Stimulated activated naive B cell treated with anti-CD40 and anti-IgM and Interleukin-4, amounts not matched to agents 10 μg/mL and 1 μg/mL and 100 μg/mL, for 72 hours (primary cell): Measurements from ENCODE around the gene DENND1A.

ENCODE experiments used
- ATAC-seq, 2 donors: fragments of 150-1000 bp; cut with Tn5 transposase; replicated peaks; 2 replicates each; pipeline ENCODE4 v1.10.0; 2021; ENCODE audit warnings: moderate library complexity in 1 of 2
- DNase-seq: peaks from one replicate; pipeline ENCODE4 v3.0.0; 2021
- H3K27ac Mint-ChIP-seq: one replicate; pipeline ENCODE4 v1.8.0; 2022; ENCODE audit warnings: mild to moderate bottlenecking, mixed read lengths
- H3K27me3 Mint-ChIP-seq, 2 donors: one replicate each; pipeline ENCODE4 v1.8.0; 2022; ENCODE audit warnings: mixed read lengths in 2 of 2
- H3K36me3 Mint-ChIP-seq, 2 donors: one replicate each; pipeline ENCODE4 v1.8.0; 2022; ENCODE audit warnings: mixed read lengths in 2 of 2, mild to moderate bottlenecking in 1 of 2
- H3K4me1 Mint-ChIP-seq, 2 donors: one replicate each; pipeline ENCODE4 v1.8.0; 2022; ENCODE audit warnings: mixed read lengths in 2 of 2, mild to moderate bottlenecking in 1 of 2
- H3K4me3 Mint-ChIP-seq, 2 donors: one replicate each; pipeline ENCODE4 v1.8.0; 2022; ENCODE audit warnings: mild to moderate bottlenecking in 2 of 2, mixed read lengths in 2 of 2, moderate library complexity in 1 of 2
- H3K9me3 Mint-ChIP-seq, 2 donors: one replicate each; pipeline ENCODE4 v1.8.0; 2022; ENCODE audit warnings: mixed read lengths in 2 of 2, mild to moderate bottlenecking in 1 of 2

The DENND1A gene

DNA sequence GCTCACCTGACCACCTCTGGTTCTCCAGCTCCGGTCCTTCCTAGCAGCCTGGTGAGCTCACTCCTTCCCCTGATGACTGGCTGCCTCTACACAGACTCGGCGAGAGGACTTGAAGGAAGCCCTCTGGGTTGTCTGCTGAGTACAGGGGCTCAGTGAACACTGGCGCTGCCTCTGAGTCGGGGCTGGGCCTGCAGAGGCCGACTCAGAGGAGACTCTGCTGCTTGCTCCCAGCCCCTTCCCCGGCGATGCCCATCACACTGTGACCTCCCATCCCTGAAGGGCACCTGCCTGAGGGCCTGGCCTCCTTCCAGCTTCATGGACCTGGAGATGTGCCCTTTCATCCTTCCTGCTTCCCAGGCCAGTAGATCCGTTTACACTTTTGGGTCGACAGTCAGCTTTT is 551.9 kb downstream of the DENND1A start:
- Mint-ChIP-seq H3K27ac (peak overlapping the region; percentile 7), H3K4me3 (no peak overlapping the region), H3K9me3 (no peaks in the 10 kb centered on the region), H3K27me3 (peaks cover 8 to 14% of the 10 kb centered on the region in 2 donors), H3K36me3 (peaks cover 44 to 53% of the 10 kb centered on the region in 2 donors), H3K4me1 (peaks cover 11 to 27% of the 10 kb centered on the region in 2 donors)
- no peak for ATAC-seq
- DNase-seq = no peak

DNA sequence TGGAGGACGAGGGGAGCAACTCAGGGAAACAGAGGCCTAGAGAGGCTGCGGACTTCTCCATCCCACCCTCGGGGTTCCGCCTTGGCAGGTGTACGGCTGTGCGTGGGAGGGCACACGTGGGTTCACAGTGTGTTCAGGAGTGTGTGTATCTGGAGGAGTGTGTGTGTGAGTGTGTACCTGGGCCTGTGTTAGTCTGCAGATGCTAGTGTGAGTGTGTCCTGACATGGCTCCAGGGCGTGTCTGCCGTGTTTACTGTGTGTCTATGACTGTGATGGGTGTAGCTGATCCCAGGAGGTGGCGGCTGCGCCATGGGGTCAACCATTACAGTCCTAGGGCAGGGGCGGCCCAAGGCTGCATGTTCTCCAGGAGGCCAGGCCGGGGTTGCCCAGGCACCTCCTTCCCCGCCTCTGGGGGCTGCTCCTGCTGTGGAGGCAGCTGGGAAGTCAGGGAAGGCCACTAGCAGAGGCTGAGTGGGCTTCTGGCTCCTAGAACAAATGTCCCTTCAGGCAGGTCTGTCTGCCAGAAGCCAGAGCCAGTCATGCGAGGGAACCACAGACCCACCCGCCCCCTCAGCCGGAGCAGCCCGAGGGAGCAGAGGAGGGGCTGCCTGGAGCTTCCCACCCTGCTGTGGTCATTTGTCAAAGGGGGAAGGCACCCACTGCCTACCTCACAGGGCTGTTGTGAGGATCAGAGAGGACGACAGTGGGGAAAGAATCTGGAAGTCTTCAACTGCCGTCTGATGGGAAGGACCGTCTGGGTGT is 552.5 kb downstream of the DENND1A start:
- H3K36me3 Mint-ChIP-seq = peaks cover 49 to 58% of the 10 kb centered on the region in 2 donors
- H3K27ac Mint-ChIP-seq = peak overlapping the region; percentile 88
- DNase-seq (no peak), ATAC-seq (no peak)
- no peaks in the 10 kb centered on the region for H3K9me3 Mint-ChIP-seq
- no peak overlapping the region for H3K4me3 Mint-ChIP-seq
- H3K4me1 Mint-ChIP-seq = peaks cover 15 to 33% of the 10 kb centered on the region in 2 donors
- H3K27me3 Mint-ChIP-seq = peaks cover 14 to 20% of the 10 kb centered on the region in 2 donors

DNA sequence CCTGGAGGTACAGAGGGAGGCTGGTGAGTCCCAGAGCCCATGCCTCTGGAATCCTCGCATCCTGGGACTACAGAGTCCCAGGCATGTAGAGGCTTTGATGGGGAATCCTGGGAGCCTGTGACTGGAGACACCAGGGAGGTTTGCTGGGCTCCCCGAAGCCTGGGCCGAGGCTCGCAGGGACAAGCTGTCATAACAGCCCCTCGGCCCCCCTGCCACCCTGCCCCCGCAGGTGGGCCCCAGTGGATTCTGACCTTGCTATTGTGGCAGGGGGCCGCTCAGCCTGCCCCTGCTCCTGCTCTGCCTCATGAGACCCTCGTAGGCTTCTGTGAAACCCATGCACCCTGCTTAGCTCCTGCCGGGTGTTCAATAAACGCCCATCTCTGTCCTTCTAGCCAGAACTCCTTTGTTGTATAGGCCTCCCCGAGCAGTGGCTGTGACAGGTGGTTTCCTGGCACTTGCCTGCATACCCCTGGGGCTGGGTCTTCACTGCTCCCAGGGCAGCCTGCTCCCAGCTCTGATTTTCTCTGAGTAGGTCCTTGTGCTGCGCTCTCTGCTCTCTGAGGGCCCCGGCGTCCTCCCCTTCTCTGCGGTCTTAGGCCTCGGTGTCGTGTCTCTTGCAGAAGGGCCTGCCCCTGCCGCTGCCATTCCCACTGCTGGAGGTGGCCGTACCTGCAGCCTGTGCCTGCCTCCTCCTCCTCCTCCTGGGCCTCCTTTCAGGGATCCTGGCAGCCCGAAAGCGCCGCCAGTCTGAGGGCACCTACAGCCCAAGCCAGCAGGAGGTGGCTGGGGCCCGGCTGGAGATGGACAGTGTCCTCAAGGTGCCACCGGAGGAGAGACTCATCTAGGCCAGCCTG is 553.5 kb downstream of the DENND1A start:
- H3K4me1 Mint-ChIP-seq = peaks cover 21 to 39% of the 10 kb centered on the region in 2 donors
- H3K27me3 Mint-ChIP-seq = peaks cover 23 to 30% of the 10 kb centered on the region in 2 donors
- no peak overlapping the region for H3K4me3 Mint-ChIP-seq
- H3K27ac Mint-ChIP-seq = peak overlapping the region; percentile 88
- DNase-seq (no peak), ATAC-seq (no peak)
- peaks cover 57 to 66% of the 10 kb centered on the region in 2 donors for H3K36me3 Mint-ChIP-seq
- no peaks in the 10 kb centered on the region for H3K9me3 Mint-ChIP-seq

GRCh38 chr9:123375469-123376132 is 554.3 kb downstream of the DENND1A start:
- ATAC-seq (no peak), DNase-seq (no peak)
- H3K9me3 Mint-ChIP-seq = no peaks in the 10 kb centered on the region
- H3K4me3 Mint-ChIP-seq = no peak overlapping the region
- H3K36me3 Mint-ChIP-seq = peaks cover 58 to 66% of the 10 kb centered on the region in 2 donors
- peaks cover 21 to 39% of the 10 kb centered on the region in 2 donors for H3K4me1 Mint-ChIP-seq
- peaks cover 25 to 36% of the 10 kb centered on the region in 2 donors for H3K27me3 Mint-ChIP-seq
- H3K27ac Mint-ChIP-seq = peak overlapping the region; percentile 85

DNA sequence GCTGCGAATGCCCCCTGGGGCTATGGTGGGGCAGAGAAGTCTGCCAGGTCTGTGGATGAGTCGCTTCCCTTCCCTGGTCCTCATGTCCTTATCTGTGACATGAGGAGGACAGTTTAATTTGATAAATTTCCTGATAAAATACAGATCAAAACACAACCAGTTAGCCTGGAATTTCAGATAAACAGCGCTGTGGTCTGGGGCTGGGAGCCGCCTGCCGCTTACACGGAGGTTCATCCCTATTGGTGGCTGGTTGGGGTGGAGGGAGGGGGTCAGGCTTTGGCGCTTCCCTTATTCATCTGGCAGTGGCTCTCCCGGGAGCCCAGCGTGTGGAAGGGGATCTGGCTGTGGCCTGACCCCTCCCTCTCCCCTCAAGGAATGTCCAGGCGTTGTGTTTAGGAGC is 556.0 kb downstream of the DENND1A start:
- DNase-seq (no peak), ATAC-seq (no peak)
- Mint-ChIP-seq H3K9me3 (no peaks in the 10 kb centered on the region), H3K4me3 (peak overlapping the region in 1 of 2 donors; percentile 6), H3K27me3 (peaks cover 32 to 48% of the 10 kb centered on the region in 2 donors), H3K27ac (peak overlapping the region; percentile 85), H3K4me1 (peaks cover 21 to 39% of the 10 kb centered on the region in 2 donors), H3K36me3 (peaks cover 72 to 73% of the 10 kb centered on the region in 2 donors)

DNA sequence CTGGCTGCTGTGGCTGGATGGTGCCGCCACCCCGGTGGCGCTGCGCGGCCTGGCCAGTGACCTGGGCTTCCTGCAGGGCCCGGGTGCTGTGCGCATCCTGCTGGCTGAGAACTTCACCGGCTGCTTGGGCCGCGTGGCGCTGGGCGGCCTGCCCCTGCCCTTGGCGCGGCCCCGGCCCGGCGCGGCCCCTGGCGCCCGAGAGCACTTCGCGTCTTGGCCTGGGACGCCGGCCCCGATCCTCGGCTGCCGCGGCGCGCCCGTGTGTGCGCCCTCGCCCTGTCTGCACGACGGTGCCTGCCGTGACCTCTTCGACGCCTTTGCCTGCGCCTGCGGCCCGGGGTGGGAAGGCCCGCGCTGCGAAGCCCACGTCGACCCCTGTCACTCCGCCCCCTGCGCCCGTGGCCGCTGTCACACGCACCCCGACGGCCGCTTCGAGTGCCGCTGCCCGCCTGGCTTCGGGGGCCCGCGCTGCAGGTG is 556.4 kb downstream of the DENND1A start:
- Mint-ChIP-seq H3K4me3 (no peak overlapping the region), H3K27ac (no peak overlapping the region), H3K36me3 (peaks cover 76 to 77% of the 10 kb centered on the region in 2 donors), H3K4me1 (peaks cover 21 to 39% of the 10 kb centered on the region in 2 donors), H3K9me3 (no peaks in the 10 kb centered on the region), H3K27me3 (peaks cover 32 to 48% of the 10 kb centered on the region in 2 donors)
- ATAC-seq (peak; percentile 6 to 12), DNase-seq (no peak)

DNA sequence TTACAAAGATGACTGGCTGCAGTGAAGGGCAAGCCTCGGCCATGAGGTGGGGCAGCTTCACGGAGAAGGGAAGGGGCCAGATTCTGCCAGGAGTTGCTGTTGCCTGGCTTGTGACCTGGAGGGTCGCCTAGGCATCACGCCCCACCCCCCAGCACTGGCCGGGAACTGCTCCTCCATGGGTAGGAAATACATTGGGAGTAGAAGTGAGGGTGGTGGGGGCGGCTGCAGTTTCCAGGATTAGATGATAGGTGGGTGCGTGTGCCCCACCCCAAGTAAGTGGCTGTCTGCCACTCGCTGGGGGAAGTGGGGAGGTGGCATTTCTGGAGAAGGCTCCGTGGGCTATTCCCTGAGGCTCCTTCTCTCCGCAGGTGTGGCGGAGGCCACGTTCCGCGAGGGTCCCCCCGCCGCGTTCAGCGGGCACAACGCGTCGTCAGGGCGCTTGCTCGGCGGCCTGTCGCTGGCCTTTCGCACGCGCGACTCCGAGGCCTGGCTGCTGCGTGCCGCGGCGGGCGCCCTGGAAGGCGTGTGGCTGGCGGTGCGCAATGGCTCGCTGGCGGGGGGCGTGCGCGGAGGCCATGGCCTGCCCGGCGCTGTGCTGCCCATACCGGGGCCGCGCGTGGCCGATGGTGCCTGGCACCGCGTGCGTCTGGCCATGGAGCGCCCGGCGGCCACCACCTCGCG is 557.0 kb downstream of the DENND1A start:
- Mint-ChIP-seq H3K4me3 (peak overlapping the region; percentile 35 to 66), H3K27me3 (peaks cover 32 to 48% of the 10 kb centered on the region in 2 donors), H3K27ac (peak overlapping the region; percentile 78), H3K4me1 (peaks cover 21 to 36% of the 10 kb centered on the region in 2 donors), H3K36me3 (peaks cover 76 to 77% of the 10 kb centered on the region in 2 donors), H3K9me3 (no peaks in the 10 kb centered on the region)
- ATAC-seq (peak in 1 of 2 donors; percentile 7), DNase-seq (no peak)

DNA sequence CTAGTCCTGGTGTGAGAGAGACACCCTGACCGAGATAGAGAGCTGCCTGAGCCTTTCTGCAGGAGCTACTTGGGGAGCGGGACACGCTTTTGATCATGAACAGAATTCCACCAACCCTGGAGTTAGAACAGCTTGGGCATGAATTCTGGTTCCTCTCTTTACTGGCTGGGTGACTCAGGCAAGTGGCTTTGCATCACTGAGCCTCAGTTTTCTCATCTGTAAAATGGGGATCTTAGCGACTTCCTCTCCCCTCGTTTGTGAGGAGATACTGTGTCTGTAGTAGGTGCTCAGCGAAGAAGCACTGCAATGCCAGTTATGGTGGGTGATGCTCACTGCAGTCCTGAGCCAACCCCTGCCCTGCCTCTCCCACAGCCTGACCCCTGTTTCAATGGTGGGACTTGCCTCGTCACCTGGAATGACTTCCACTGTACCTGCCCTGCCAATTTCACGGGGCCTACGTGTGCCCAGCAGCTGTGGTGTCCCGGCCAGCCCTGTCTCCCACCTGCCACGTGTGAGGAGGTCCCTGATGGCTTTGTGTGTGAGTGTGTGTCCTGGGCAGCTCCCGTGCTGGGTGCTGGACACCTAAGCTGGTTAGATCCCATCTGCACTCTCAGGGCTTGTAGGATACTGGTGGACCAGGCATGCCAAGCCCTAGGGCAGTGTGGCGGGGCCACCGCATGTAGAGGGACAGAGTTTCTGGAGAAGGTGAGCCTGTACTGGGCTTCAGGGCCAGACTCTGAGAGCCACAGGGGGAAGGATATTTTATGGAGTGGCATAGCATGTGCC is 557.9 kb downstream of the DENND1A start:
- peak overlapping the region; percentile 78 for H3K27ac Mint-ChIP-seq
- peaks cover 21 to 34% of the 10 kb centered on the region in 2 donors for H3K4me1 Mint-ChIP-seq
- peak overlapping the region; percentile 35 to 66 for H3K4me3 Mint-ChIP-seq
- DNase-seq (no peak), ATAC-seq (no peak)
- H3K9me3 Mint-ChIP-seq = no peaks in the 10 kb centered on the region
- H3K36me3 Mint-ChIP-seq = peaks cover 80 to 81% of the 10 kb centered on the region in 2 donors
- H3K27me3 Mint-ChIP-seq = peaks cover 32 to 54% of the 10 kb centered on the region in 2 donors

GRCh38 chr9:123371228-123371584 is 558.7 kb downstream of the DENND1A start:
- H3K27ac Mint-ChIP-seq = peak overlapping the region; percentile 3
- no peak for DNase-seq
- ATAC-seq = no peak
- peaks cover 72 to 75% of the 10 kb centered on the region in 2 donors for H3K36me3 Mint-ChIP-seq
- peaks cover 16 to 27% of the 10 kb centered on the region in 2 donors for H3K4me1 Mint-ChIP-seq
- no peaks in the 10 kb centered on the region for H3K9me3 Mint-ChIP-seq
- H3K4me3 Mint-ChIP-seq = no peak overlapping the region
- H3K27me3 Mint-ChIP-seq = peaks cover 32 to 54% of the 10 kb centered on the region in 2 donors

DNA sequence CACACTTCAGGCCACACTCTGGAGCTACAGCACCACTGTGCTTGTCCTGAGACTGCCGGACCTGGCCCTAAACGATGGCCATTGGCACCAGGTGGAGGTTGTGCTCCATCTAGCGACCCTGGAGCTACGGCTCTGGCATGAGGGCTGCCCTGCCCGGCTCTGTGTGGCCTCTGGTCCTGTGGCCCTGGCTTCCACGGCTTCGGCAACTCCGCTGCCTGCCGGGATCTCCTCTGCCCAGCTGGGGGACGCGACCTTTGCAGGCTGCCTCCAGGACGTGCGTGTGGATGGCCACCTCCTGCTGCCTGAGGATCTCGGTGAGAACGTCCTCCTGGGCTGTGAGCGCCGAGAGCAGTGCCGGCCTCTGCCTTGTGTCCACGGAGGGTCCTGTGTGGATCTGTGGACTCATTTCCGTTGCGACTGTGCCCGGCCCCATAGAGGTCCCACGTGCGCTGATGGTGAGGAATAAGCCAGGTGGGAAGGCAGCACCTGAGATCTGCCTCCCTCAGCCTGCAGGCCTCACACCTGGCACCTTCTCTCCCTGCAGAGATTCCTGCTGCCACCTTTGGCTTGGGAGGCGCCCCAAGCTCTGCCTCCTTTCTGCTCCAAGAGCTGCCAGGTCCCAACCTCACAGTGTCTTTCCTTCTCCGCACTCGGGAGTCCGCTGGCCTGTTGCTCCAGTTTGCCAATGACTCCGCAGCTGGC is 559.2 kb downstream of the DENND1A start:
- no peaks in the 10 kb centered on the region for H3K9me3 Mint-ChIP-seq
- H3K27ac Mint-ChIP-seq = no peak overlapping the region
- H3K27me3 Mint-ChIP-seq = peaks cover 32 to 56% of the 10 kb centered on the region in 2 donors
- peaks cover 16 to 25% of the 10 kb centered on the region in 2 donors for H3K4me1 Mint-ChIP-seq
- H3K4me3 Mint-ChIP-seq = no peak overlapping the region
- DNase-seq = no peak
- ATAC-seq = no peak
- peaks cover 74 to 75% of the 10 kb centered on the region in 2 donors for H3K36me3 Mint-ChIP-seq

DNA sequence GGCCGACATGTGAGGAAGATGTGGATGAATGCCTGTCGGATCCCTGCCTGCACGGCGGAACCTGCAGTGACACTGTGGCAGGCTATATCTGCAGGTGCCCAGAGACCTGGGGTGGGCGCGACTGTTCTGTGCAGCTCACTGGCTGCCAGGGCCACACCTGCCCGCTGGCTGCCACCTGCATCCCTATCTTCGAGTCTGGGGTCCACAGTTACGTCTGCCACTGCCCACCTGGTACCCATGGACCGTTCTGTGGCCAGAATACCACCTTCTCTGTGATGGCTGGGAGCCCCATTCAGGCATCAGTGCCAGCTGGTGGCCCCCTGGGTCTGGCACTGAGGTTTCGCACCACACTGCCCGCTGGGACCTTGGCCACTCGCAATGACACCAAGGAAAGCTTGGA is 559.8 kb downstream of the DENND1A start:
- H3K36me3 Mint-ChIP-seq = peaks cover 78 to 79% of the 10 kb centered on the region in 2 donors
- peaks cover 17 to 19% of the 10 kb centered on the region in 2 donors for H3K4me1 Mint-ChIP-seq
- H3K4me3 Mint-ChIP-seq = no peak overlapping the region
- DNase-seq (no peak), ATAC-seq (no peak)
- H3K27ac Mint-ChIP-seq = no peak overlapping the region
- H3K27me3 Mint-ChIP-seq = peaks cover 31 to 61% of the 10 kb centered on the region in 2 donors
- no peaks in the 10 kb centered on the region for H3K9me3 Mint-ChIP-seq

- no peak for DNase-seq
- Mint-ChIP-seq H3K36me3 (peaks cover 73 to 77% of the 10 kb centered on the region in 2 donors), H3K27me3 (peaks cover 24 to 54% of the 10 kb centered on the region in 2 donors)
These were observed 560.6 kb downstream of the DENND1A start for GRCh38 chr9:123369296-123369695.

More at GRCh38 chr9:123369296-123369695, 560.6 kb downstream of the DENND1A start:
- ATAC-seq = no peak
- Mint-ChIP-seq H3K4me3 (no peak overlapping the region), H3K9me3 (no peaks in the 10 kb centered on the region), H3K27ac (no peak overlapping the region), H3K4me1 (peaks cover 12 to 13% of the 10 kb centered on the region in 2 donors)
